GM12878 (cell line): ENCODE results near the gene LRP10. TPM values are rescaled to one million over a fixed set of nuclear protein-coding genes. Genes with fewer than 3 reads are reported as not detected.
A peak's percentile ranks its signal among the peaks of the same experiment; 100 is the strongest.

Source experiments
- ATAC-seq: fragments of 200-7000 bp; cut with Tn5 transposase; 3 replicates; pipeline ENCODE4 v1.9.1; 2020; ENCODE audit warnings: mild to moderate bottlenecking, moderate library complexity
- BruUV-seq: library from RNA; stranded (reverse); fragments of 400-500 nt; replicated peaks from 2 replicates; lab custom pipeline; 2021; lab: Mats Ljungman, UMichigan
- CTCF ChIA-PET: fragments of 300-600 bp; sonication (Branson Sonifier 250); formaldehyde crosslinking; extraction: SDS; loops from one replicate; lab custom pipeline; 2021; ENCODE audit warnings: inconsistent platforms; lab: Yijun Ruan, JAX
- POLR2A ChIA-PET: fragments of 350-600 bp; formaldehyde crosslinking; extraction: SDS; loops from one replicate; lab custom pipeline; 2021; ENCODE audit warnings: inconsistent platforms; lab: Charles Lee
- RAD21 ChIA-PET: fragments of 300-600 bp; sonication (Branson Sonifier 250); formaldehyde crosslinking; loops from one replicate; lab custom pipeline; 2023; ENCODE audit warnings: antibody characterized with exemption; ENCODE audit not compliant: unreplicated experiment; lab: Charles Lee
- SMC1A ChIA-PET: fragments of 300-600 bp; sonication (Branson Sonifier 250); formaldehyde crosslinking; loops from one replicate; lab custom pipeline; 2023; ENCODE audit not compliant: unreplicated experiment, uncharacterized antibody; lab: Charles Lee
- DNase-seq: peaks from one replicate; pipeline ENCODE4 v3.0.0-alpha.2; 2011; ENCODE audit warnings: low read depth, low spot score
- FAIRE-seq: peaks from 3 replicates; lab custom pipeline; 2011; peaks lifted over from hg19 to GRCh38; lab: Jason Lieb, UNC
- H2AFZ ChIP-seq: 2 replicates; pipeline ENCODE4 v1.6.0; 2011; ENCODE audit warnings: low read depth, low read length, control low read depth; ENCODE audit not compliant: control insufficient read depth
- H3K27ac ChIP-seq: 2 replicates; pipeline ENCODE4 v1.5.1; 2011; ENCODE audit warnings: control low read depth; ENCODE audit not compliant: control insufficient read depth, insufficient read depth
- H3K27me3 ChIP-seq, 2 experiments: replicated peaks in 1 of 2; 2 replicates each; pipeline versions ENCODE4 v1.6.0 to v1.6.1; 2011; ENCODE audit warnings: low read length in 1 of 2; ENCODE audit not compliant: control insufficient read depth in 2 of 2, insufficient read depth in 2 of 2
- H3K36me3 ChIP-seq, 2 experiments: 2 replicates each; pipeline ENCODE4 v1.5.1; 2011; ENCODE audit warnings: low read length in 1 of 2; ENCODE audit not compliant: control insufficient read depth in 2 of 2, insufficient read depth in 2 of 2
- H3K4me1 ChIP-seq: 2 replicates; pipeline ENCODE4 v1.6.1; 2011; ENCODE audit warnings: mild to moderate bottlenecking, low read length, moderate library complexity, mixed read lengths; ENCODE audit not compliant: control insufficient read depth, insufficient read depth
- H3K4me2 ChIP-seq: 2 replicates; pipeline ENCODE4 v1.6.0; 2011; ENCODE audit warnings: control low read depth; ENCODE audit not compliant: control insufficient read depth, insufficient read depth
- H3K4me3 ChIP-seq: fragments of 200-600 bp; sonication (generic); 2 replicates; pipeline ENCODE4 v1.5.1; 2016
- H3K79me2 ChIP-seq: 2 replicates; pipeline ENCODE4 v1.6.0; 2011; ENCODE audit warnings: low read length; ENCODE audit not compliant: control insufficient read depth, insufficient read depth
- H3K9ac ChIP-seq: 2 replicates; pipeline ENCODE4 v1.8.0; 2011; ENCODE audit warnings: low read length, control low read depth, mixed read lengths; ENCODE audit not compliant: control insufficient read depth, insufficient read depth
- H3K9me3 ChIP-seq: replicated peaks from 3 replicates; pipeline ENCODE4 v1.5.1; 2011; ENCODE audit warnings: mild to moderate bottlenecking, low read length; ENCODE audit not compliant: control insufficient read depth, insufficient read depth
- H4K20me1 ChIP-seq: 2 replicates; pipeline ENCODE4 v1.6.0; 2011; ENCODE audit not compliant: control insufficient read depth, insufficient read depth
- CBX5 ChIP-seq: sonication (generic); IDR thresholded peaks from 2 replicates; pipeline ENCODE4 v1.6.1; 2016; ENCODE audit warnings: low read depth, moderate library complexity, mild to moderate bottlenecking, inconsistent platforms
- LARP7 ChIP-seq: fragments of 450-650 bp; IDR thresholded peaks from 2 replicates; pipeline ENCODE4 v1.6.1; 2017; ENCODE audit warnings: mild to moderate bottlenecking
- MLLT1 ChIP-seq: fragments of 450-650 bp; IDR thresholded peaks from 2 replicates; pipeline ENCODE4 v1.6.1; 2016; ENCODE audit warnings: mild to moderate bottlenecking
- MTA2 ChIP-seq: fragments of 450-650 bp; IDR thresholded peaks from 2 replicates; pipeline ENCODE4 v1.6.1; 2016; ENCODE audit warnings: low read depth, mild to moderate bottlenecking, moderate library complexity
- NR2C2 ChIP-seq: IDR thresholded peaks from 2 replicates; pipeline ENCODE4 v1.6.1; 2011; ENCODE audit warnings: borderline replicate concordance, low read depth; ENCODE audit not compliant: control insufficient read depth, insufficient read length
- NR2F1 ChIP-seq: fragments of 450-650 bp; conservative IDR thresholded peaks from 2 replicates; pipeline ENCODE4 v1.6.1; 2017; ENCODE audit warnings: mild to moderate bottlenecking
- PML ChIP-seq: IDR thresholded peaks from 2 replicates; pipeline ENCODE4 v1.6.1; 2012; ENCODE audit warnings: low read length, inconsistent platforms
- POLR2AphosphoS2 ChIP-seq: IDR thresholded peaks from 2 replicates; pipeline ENCODE4 v1.6.1; 2011; ENCODE audit warnings: low read depth, mild to moderate bottlenecking, low read length, improper control_type of control experiment, moderate library complexity
- POLR2AphosphoS5 ChIP-seq: IDR thresholded peaks from 2 replicates; pipeline ENCODE4 v1.6.1; 2011; ENCODE audit warnings: mild to moderate bottlenecking, low read length, inconsistent platforms
- RAD51 ChIP-seq: fragments of 450-650 bp; IDR thresholded peaks from 2 replicates; pipeline ENCODE4 v1.6.1; 2016; ENCODE audit warnings: moderate library complexity, mild to moderate bottlenecking, inconsistent platforms
- SIN3A ChIP-seq: IDR thresholded peaks from 2 replicates; pipeline ENCODE4 v1.6.1; 2012; ENCODE audit warnings: low read depth, low read length, improper control_type of control experiment
- SIX5 ChIP-seq: IDR thresholded peaks from 2 replicates; pipeline ENCODE4 v1.6.1; 2011; ENCODE audit warnings: mild to moderate bottlenecking, low read depth, low read length, moderate library complexity; ENCODE audit not compliant: severe bottlenecking
- SPI1 ChIP-seq: IDR thresholded peaks from 2 replicates; pipeline ENCODE4 v1.6.1; 2011; ENCODE audit warnings: low read depth, mild to moderate bottlenecking, low read length, moderate library complexity, borderline replicate concordance; ENCODE audit not compliant: insufficient read depth
- TBL1XR1 ChIP-seq: IDR thresholded peaks from 2 replicates; pipeline ENCODE4 v1.6.1; 2012; ENCODE audit warnings: low read depth, low read length, improper control_type of control experiment
- ZBTB33 ChIP-seq: fragments of 450-650 bp; IDR thresholded peaks from 2 replicates; pipeline ENCODE4 v1.6.1; 2017; ENCODE audit warnings: mild to moderate bottlenecking
- ZNF217 ChIP-seq: fragments of 450-650 bp; IDR thresholded peaks from 2 replicates; pipeline ENCODE4 v1.6.1; 2017; ENCODE audit warnings: antibody characterized with exemption, mild to moderate bottlenecking
- ZNF384 ChIP-seq: IDR thresholded peaks from 2 replicates; pipeline ENCODE4 v1.6.1; 2012; ENCODE audit warnings: low read depth, mild to moderate bottlenecking, low read length, improper control_type of control experiment, borderline replicate concordance
- WGBS: methylation state at CpG from one replicate; pipeline ENCODE4 v1.1.6; 2016; ENCODE audit warnings: low lambda C conversion rate; ENCODE audit not compliant: insufficient replicate concordance, insufficient coverage; ENCODE audit errors: missing lambda C conversion rate; 5-methylcytosine and 5-hydroxymethylcytosine counted together
- in situ Hi-C: fragments of 300-500 bp; cut with MboI; formaldehyde crosslinking; loops from 9 replicates; pipeline ENCODE4 v1.14.3; 2018; ENCODE audit warnings: mixed read lengths
- intact Hi-C: fragments of 100-400 bp; cut with micrococcal nuclease; formaldehyde crosslinking; loops from one replicate; pipeline ENCODE4 v1.14.2; 2022; ENCODE audit not compliant: unreplicated experiment
- polyA plus RNA-seq, 11 experiments: library from polyadenylated mRNA; depleted of rRNA in 4 of 11; unstranded in 6 of 11; stranded (reverse) in 5 of 11; fragments of >200 nt; fragmentation: Nextera tagmentation in 4 of 11; fragmentation: Illumina TruSeq in 1 of 11; extraction: Ambion mirVana in 4 of 11; extraction: Trizol in 1 of 11; gene quantifications; 1 replicate in 1 of 11; 2 replicates in 10 of 11; pipeline versions ENCODE4 v1.2.1 to v1.2.3, GENCODE V29; 2011 to 2016; ENCODE audit warnings: inconsistent platforms in 2 of 11, missing spikeins in 2 of 11, low read depth in 1 of 11
- total RNA-seq, 4 experiments: library from RNA; depleted of rRNA in 3 of 4; stranded (reverse); fragments of >200 nt in 3 of 4; fragmentation: Illumina TruSeq in 1 of 4; extraction: Trizol in 1 of 4; gene quantifications; 2 replicates each; pipeline versions ENCODE4 v1.2.1 to v1.2.3, GENCODE V29; 2013 to 2021
- TF ChIP-seq, protein P1 (sequence below): IDR thresholded peaks from 2 replicates; pipeline ENCODE4 v1.6.1; 2012; ENCODE audit warnings: low read depth, low read length, improper control_type of control experiment

Gene LRP10
- total and polyA plus RNA-seq, 10 of the 15 experiments (the other 5 are each of a cell fraction or from before 2014, with no cell fraction given): 3.0 to 56.9 (median 20.9) TPM

- TF ChIP-seq, protein P1, sequence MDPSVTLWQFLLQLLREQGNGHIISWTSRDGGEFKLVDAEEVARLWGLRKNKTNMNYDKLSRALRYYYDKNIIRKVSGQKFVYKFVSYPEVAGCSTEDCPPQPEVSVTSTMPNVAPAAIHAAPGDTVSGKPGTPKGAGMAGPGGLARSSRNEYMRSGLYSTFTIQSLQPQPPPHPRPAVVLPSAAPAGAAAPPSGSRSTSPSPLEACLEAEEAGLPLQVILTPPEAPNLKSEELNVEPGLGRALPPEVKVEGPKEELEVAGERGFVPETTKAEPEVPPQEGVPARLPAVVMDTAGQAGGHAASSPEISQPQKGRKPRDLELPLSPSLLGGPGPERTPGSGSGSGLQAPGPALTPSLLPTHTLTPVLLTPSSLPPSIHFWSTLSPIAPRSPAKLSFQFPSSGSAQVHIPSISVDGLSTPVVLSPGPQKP: no peak
- TF ChIP-seq LARP7 (no peak; the same call in 1 of the 2 replicates), NR2C2 (no peak), ZNF217 (no peak), POLR2AphosphoS2 (no peak)
Measured at GRCh38 chr14:22887260-22887989, 15.9 kb downstream of the LRP10 start (continued).

DNA sequence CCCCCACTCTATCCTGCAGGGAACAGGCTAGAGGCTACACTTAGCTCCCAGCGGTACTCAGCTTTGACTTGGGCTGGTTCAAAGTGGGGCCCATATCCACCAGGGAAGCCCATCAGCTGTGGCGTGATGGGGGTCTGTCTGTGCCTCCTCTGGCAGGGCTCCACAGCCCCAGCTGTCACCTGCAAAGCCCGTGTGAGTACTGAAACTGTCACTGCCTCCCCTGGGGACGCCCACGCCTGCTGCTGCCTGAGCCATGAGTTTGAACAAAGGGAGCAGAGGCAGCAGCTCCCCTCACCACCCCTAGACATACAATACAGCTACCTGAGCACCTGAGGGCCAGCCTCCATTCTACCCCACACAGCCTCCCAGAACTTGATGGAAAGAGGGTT, 16.4 kb downstream of the LRP10 start:
- RAD21 ChIA-PET: interaction anchor here (0.6 to 4.2 kb wide), 25 partner anchors 11 to 1479 kb away, joined by 3 to 50 read pairs (median 4); partner anchors contain the start of genes HAUS4, LRP10, OXA1L and PRMT5
- Histone ChIP-seq H3K9ac (peak overlapping the region; percentile 88), H3K79me2 (peaks cover 5% of the 10 kb centered on the region), H3K4me1 (peaks cover 35% of the 10 kb centered on the region), H3K4me3 (peak overlapping the region; percentile 91), H3K4me2 (peak overlapping the region; percentile 89), H3K27me3 (no peaks in the 10 kb centered on the region), H3K9me3 (no peaks in the 10 kb centered on the region), H3K27ac (peak overlapping the region; percentile 86), H3K36me3 (no peaks in the 10 kb centered on the region; a peak in 1 of 4 replicates), H4K20me1 (no peaks in the 10 kb centered on the region), H2AFZ (peak overlapping the region; percentile 24; the same call in 1 of the 2 replicates)
- FAIRE-seq: peak; percentile 88
- intact Hi-C loops (loop anchor here (1.0 kb wide), 1 partner anchor 17 kb away; the partner anchor contains the start of gene LRP10), in situ Hi-C loops (no loop called here)
- peak; percentile 53 for DNase-seq
- CTCF ChIA-PET: interaction anchor here (0.5 to 10.8 kb wide), 12 partner anchors 10 to 318 kb away, joined by 3 to 174 read pairs (median 8); partner anchors contain the start of genes HAUS4, LRP10 and PRMT5
- ATAC-seq: peak; percentile 63
- POLR2A ChIA-PET: interaction anchor here (0.6 to 6.0 kb wide), 14 partner anchors 12 to 1505 kb away, joined by 3 to 51 read pairs (median 5); partner anchors contain the start of genes HAUS4, LRP10, PABPN1 and PRMT5
- SMC1A ChIA-PET: interaction anchor here (0.7 to 9.5 kb wide), 18 partner anchors 9 to 568 kb away, joined by 3 to 110 read pairs (median 4); partner anchors contain the start of gene LRP10
- BruUV-seq: no TSS peak
- 1% methylated on average over 5 of the region's 5 CpGs for WGBS
- TF ChIP-seq ZNF384 (no peak), PML (no peak), TBL1XR1 (no peak), NR2F1 (no peak; the same call in 1 of the 2 replicates), ZBTB33 (no peak), MLLT1 (0 out of 2 replicates have a peak, but pooled peaks have one; percentile 4), SIX5 (no peak), SPI1 (no peak), POLR2AphosphoS5 (no peak), MTA2 (peak; percentile 41; the same call in 1 of the 2 replicates), CBX5 (no peak), RAD51 (no peak), SIN3A (no peak)
